Stimulated activated CD8-positive, alpha-beta memory T cell treated with anti-CD3 and anti-CD28 coated beads, Interleukin-7, amount 100 ng/mL, for 1 hour (primary cell): Measurements from ENCODE around the gene STARD3.

Experiments used
- DNase-seq, 2 donors: peaks; one replicate each; pipeline ENCODE4 v3.0.0-alpha.2; 2020; ENCODE audit warnings: low read depth in 2 of 2

Gene STARD3

GRCh38 chr17:39604911-39605491 lies 31.9 kb upstream of the STARD3 start:
- DNase-seq: no peak

DNA sequence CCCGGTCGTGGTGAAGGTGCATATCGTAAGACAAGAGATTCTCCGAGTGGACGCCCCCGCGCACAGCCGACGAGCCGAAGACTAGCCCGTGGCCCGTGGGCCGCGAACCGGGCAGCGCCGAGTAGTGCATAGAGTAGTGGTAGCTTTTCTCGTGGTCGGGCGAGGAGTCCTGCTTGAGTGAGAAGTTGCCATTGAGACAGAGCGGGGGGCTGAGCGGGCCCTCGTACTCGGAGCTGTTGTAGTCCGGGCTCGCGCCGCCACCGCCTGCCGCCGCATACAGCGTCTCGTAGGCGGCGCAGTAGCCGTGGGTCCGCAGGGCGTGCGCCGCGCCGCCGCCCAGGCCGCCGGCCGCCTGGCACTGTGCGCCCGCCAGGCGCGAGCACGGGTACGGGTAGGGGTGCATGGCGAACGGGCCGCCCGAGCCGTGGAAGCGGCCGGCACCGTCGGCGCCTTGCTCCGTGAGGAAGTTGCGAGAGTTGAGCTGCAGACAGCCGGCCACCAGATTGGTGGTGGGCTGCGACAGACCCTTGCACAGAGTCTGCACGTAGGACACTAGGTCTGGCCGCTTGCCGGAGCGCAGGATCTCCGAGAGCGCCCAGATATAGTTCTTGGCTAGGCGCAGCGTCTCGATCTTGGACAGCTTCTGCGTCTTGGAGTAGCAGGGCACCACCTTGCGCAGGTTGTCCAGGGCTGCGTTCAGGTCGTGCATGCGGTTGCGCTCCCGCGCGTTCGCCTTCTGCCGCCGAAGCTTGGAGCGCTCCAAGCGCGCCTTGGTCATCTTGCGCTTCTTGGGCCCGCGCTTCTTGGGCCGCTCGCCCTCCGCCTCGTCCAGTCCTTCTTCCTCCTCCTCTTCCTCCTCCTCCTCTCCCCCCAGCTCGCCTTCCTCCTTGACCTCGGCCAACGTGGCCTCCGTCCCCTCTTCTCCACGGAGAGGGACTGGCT lies 31.2 kb upstream of the STARD3 start:
- no peak for DNase-seq

GRCh38 chr17:39606434-39607056 lies 30.4 kb upstream of the STARD3 start:
- no peak for DNase-seq

GRCh38 chr17:39607057-39607850 lies 29.7 kb upstream of the STARD3 start:
- no peak for DNase-seq

DNA sequence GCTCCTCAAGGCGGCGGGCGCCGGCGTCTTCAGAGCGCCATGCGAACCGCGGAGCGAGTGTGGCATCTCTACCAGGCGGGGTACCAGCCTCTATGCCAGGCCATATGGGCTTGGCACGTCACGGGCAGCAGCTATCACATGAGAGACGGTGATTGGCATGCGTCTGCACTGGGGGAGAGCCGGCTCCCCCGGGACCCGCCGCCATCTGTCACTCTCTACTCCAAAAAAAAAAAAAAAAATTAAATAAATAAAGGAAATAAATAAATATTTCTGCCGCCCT lies 29.2 kb upstream of the STARD3 start, which contains the start of gene NEUROD2:
TSS of gene NEUROD2 (minus strand) at position 70 of the 280 bp plus-strand sequence. CDS start 1,321 bp downstream, outside the sequence.
- DNase-seq: no peak

DNA sequence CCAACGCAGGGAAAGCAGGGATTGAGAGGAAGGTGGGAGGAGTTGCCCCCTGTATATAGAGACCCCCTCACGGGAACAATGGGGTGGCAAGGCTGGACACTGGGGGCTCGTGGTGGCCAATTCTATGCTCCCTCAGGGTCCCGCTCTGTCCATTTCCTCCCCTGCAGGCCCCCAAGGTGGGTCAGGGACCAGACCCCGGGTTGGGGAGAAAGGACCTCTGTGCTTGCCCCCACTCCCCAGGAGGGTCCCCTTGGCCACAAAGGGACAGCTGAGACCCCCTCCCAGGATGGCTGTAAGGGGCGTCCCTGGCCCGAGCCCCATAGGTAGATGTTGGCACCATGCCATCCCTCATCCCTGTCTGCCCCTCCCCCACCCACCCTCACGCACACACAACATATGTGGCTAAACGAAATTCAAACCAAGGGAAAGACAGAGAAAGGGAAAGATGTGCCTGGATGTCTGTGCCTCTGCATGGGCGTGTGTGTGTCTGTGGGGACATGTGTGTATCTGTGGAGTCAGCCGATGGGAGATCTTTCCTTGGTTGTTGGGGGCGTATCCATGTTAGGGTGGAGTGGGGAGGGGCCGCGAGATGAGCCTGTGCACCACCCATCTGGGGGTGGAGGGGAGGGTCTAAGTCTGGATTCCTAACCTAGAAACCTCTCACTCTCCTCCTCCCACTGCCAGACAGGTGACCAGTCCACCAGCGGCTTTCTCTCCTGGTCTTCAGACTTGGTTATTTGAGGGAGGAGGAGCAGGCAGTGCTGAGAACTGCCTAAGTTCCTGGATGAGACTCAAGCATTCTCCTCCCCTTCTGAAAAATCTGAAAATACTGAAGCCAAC lies 28.6 kb upstream of the STARD3 start:
- DNase-seq: no peak

DNA sequence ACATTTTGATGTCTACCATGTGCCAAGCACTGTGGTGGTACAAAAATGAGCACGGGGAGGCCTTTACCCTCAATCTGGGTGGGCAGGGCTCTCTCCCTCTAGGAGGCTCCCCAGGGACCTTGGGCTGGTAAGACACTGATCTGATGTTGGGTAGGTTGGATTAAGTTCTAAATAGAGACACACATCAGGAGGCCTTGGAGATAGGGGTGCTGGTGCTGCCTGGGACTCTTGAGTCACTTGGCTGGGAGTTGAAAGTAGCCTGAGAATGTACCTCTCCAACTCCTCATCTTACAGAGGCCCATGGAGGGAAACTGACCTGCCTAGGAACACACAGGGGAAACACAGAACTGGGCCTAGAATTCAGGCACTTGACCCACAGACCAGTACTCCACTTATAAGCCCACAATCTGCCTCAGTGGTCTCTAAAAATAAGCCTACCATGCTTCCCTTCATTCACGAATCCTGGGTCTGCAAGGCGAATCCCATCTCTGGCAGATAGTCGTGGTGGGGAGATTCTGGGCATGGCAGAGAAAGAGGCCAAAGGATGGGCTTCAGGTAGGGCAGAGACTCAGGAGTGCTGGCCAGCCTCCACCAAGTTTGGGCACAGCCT lies 27.4 kb upstream of the STARD3 start:
- DNase-seq: no peak

DNA sequence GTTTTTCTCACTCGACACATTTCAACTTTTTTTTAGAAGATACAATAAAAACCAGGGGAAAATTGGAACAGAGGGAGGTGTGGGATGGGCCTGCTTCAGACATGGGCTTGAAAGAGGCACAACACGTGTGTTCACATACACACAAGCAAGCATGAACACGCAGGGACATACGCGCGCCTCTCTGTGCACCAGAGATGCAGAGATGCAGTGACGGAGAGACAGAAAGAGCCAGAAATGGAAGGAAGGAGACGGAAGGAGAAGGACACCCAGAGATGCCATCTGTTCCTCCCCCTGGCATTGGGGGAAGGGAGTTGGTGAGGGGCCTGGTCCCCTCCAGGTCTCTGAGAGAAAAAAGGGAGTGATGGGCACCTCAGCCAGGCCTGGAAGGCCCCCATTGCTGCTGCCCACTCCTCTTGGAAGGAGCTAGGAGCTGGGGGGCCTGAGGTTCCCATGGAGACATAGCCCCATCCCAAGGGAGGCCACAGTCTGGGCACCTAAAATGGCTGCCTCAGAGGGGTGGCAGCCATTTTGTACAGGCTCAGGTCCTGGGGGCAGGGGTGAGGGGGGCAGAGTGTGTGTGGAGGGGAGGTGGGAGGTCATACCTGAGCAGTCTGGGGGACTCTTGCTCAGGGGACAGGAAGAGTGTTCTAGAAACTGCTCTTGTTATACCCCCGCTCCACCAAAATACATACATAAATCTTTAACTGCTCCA lies 25.4 kb upstream of the STARD3 start:
- DNase-seq: no peak

DNA sequence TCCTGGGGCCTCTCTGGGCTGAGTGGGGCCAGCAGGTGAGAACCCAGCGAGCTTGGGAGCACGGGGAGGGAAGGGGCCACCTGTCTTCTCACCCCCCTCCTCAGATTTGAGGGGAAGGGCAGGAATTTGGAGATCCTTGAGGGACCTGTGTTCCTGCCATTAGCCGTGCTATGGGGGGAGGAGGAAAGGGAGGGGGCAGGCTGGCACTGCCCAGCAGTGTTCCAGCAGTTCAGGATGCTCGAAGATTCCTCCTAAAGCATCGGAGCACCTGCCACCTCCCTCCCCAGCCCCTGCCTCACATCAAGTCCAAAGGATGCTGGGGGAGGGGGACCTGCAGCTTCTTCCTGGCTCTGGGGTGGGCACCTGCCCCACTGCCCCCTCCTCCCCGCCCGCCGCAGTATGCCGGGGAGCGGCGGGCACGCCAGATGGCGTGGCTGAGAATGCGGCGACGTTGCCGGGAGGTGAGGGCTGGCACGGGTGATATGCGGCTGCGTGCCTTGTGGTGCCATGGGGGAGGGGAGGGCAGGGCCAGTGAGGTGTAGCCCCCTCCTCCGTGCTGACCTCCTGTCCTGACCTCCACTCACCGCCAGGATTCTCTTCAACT lies 24.6 kb upstream of the STARD3 start:
- DNase-seq: no peak

GRCh38 chr17:39612935-39613464 lies 23.9 kb upstream of the STARD3 start:
- no peak for DNase-seq

DNA sequence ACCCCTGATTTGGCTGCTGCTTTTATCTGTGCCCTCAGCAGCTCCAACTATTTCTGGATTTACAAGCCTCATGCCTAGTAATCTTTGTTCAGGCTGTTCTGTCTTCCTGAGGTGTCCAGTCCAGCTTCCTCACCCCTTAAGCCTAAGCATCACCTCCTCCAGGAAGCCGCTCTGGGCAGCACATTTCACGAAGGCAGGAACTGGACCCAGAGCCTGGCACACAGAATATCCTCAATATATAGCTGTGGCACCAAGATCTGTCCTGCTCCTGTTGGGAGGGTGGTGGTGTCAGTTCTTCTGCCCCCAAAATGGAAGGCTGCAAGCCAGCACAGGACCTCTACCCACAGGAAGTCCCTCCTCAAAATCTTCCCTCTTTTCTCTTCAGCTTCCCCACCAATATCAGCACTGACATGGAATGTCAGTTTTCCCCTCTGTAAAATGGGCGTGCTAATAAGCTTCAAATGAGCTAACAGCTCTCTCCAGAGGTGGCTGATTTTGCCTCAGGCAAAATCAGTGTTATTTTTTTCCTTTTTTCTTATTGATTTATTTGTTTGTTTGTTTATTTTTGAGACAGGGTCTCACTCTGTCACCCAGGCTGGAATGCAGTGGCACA lies 22.3 kb upstream of the STARD3 start:
- DNase-seq: no peak

GRCh38 chr17:39615434-39615833 lies 21.5 kb upstream of the STARD3 start:
- DNase-seq: no peak

GRCh38 chr17:39617100-39617445 lies 19.9 kb upstream of the STARD3 start:
- DNase-seq: no peak

DNA sequence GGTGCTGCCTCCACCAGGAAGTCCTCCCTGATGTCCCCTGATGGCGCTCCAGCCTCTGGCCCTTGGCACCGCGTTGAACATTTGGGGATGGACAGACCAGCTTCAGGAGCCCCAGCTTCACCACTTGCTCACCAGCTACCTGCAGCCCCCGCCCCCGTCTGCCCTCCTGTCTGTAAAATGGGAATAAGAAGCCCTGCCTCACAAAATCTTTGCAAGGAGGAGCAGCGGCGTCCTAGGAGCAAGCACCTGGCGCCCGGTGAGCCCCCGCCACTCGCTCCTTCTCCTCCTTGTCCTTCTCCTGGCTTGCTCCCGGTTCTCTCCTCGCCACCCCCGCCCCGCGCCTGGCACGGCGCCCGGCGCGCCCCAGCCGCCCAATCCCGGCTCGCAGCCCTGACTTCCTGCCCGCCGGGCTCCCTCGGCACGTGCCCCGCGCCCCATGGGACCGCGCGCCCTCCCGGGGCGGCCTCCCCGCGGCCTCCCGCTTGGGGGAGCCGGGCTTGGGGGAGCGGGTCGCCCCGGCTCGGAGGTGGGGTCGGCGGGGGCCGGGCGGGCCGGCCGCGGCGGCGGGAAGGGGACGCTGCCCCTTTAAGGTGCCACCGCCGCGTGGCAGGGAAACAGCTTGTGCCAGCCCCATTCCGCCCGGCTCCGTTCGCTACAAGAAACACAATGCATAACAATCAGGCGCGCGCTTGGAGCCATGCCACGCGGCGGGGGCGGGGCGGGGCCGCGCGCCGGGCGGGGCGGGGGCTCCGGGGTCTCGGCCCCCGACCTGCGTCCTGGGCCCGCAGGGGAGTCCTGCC lies 19.3 kb upstream of the STARD3 start:
- no peak for DNase-seq

DNA sequence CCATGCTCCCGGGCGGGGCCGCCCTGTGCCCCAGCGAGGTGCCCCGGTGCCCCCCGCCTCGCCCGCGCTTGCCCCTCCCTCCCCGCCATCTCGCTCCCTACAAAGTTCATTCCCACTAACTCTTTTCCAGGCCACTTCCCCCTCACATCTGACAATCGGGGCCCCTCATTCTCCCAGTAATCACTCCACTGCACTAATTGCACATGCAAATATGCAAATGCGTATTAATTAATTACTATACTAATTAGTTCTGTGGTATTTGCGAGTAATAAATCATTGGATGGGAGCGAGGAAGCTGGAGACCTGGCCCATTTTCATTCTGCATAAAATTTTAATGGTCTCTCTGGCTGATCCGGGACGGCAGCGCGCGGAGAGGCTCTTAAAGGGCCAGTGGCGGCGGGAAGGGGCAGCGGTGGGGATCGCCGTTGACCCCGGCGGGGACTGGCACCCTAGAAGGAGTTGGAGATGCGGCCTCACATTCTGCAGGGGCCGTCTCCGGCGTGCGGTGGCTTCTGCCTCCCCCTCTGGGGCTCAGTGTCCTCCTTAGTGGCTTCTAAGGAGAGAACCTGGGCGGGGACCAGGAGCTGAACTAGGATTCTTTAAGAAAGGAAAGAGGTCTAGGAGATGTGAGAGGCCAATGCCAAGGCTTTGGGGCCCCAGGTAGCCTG lies 18.6 kb upstream of the STARD3 start:
- no peak for DNase-seq

DNA sequence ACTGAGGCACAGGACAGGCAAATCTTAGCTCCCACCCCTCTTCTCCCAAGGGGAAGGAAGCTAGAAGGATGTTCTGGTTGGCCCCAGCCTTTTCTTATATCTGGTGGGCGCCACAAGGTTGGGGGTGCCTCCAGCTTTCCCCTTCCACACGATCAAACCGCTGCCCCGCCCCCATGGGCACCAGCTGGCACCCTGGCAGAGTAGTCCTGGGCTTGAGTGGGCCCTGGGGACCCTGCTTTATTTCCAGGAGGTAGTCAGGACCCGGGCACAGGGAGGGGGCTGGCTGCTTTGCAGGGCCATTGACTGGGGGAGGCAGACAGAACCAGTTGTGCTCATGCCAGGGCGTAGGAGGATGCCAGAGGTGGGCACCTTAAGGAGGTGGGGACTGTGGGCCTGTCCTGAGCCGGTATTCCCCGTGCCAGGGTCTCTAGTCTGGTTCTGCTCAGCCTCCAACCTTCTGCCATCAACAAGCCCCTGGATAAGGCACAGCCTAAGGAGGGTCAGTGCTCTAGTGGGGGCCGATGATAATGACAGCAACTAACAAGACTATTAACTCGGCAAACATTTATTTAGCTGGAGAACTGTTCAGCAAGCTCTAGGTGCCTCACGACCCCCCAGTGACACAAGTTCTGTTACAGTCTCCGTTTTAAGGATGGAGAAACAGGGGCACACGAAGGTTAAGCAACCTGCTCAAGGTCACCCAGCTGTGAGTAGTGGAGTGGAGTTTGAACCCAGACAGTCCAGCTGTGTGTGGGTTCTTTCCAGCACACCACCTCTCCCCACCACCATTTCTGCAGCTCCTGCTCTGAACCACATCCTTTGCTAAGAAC lies 17.8 kb upstream of the STARD3 start:
- no peak for DNase-seq

- no peak for DNase-seq
These were observed 17.2 kb upstream of the STARD3 start for GRCh38 chr17:39619786-39620101.
